OCI-LY3 (cell line): ENCODE data around the gene FBLIM1.

Experiments used
- CTCF ChIP-seq: fragments of 200-600, 300-600 bp; sonication (generic); IDR thresholded peaks from 2 replicates; pipeline ENCODE4 v1.5.1; 2014; ENCODE audit warnings: antibody characterized with exemption, low read length, low read depth
- EZH2phosphoT487 ChIP-seq: fragments of 200-600 bp; shearing (Covaris generic); IDR thresholded peaks from 2 replicates; pipeline ENCODE4 v1.6.1; 2018; ENCODE audit warnings: antibody characterized with exemption, mixed run types, low read depth

GRCh38 chr1:15833842-15834405 is 75.3 kb downstream of the FBLIM1 start:
- no peak for TF ChIP-seq CTCF
- TF ChIP-seq EZH2phosphoT487, result no peak
